ENCODE measurements around the gene RSRP1.
"Not testable (repeated sequence)": the region's sequence is repeated elsewhere in the genome, so short reads cannot be mapped to it uniquely, and the experiment has no call there.

Gene RSRP1

DNA sequence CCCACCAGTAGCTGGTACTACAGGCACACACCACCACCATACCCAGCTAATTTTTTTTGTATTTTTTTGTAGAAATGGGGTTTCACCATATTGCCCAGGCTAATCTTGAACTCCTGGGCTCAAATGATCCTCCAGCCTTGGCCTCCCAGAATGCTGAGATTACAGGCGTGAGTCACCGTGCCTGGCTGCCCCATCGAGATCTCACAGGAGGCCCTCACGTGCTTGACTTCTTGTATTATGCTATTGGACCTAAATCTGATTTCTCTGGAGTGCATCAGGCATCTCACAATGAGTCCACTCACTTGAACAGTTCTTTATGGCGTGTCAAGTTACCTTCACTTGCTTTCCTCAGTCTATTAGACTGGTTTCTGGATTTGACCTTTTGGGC, 9.3 kb upstream of the RSRP1 start:
- DNase-seq (ENCODE audit: low spot score), result no peak

DNA sequence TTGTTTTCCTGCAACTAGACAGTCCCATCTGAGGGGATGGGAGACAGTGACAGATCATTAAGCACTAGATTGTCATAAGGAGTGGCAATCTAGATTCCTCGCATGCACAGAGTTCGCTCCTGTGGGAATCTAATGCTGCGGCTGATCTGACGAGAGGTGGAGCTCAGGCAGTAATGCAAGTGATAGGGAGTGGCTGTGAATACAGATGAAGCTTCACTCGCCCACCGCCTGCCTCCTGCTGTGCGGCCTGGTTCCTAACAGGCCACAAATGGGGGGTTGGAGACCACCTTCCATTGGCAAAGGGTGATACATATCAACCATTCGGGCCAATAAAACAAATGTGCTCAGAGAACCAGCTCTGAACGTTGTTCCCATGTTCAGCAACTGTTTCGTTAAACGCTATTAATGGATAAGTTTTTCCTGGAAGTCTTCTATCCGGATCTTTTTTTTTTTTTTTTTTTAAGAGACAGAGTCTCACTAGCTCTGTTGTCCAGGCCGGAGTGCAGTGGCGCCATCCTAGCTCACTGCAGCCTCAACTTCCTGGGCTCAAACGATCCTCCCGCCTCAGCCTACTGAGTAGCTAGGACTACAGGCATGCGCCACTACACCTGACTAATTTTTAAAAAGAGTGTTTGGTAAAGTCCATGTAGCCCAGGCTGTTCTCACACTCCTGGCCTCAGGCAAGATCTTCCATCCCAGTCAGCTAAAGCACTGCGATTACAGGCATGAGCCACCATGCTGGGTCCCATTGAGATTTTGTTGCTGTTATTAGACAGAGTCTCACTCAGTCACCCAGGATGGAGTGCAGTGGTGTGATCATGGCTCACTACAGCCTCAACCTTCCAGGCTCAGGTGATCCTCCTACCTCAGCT, 8.7 kb upstream of the RSRP1 start:
- no peak for DNase-seq (ENCODE audit: low spot score)

DNA sequence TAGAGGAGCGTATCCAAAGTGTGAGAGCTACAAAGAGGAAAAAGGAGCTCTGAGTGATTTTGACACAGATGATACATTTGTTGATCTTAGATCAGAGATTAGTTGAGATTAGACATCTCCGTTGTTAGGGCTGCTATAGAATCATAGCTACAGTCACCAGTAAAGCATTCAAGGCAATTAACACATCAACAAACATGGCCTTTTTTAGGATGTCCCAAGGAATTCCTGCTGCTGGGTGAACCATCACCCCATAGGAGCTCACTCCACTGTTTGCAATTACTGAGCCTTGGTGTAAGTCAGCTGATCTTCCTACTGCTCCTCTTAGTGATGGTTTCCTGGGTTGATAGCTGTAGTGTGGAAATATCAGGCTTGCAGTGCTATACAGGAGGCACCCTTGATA, 6.7 kb upstream of the RSRP1 start:
- no peak for DNase-seq (ENCODE audit: low spot score)

DNA sequence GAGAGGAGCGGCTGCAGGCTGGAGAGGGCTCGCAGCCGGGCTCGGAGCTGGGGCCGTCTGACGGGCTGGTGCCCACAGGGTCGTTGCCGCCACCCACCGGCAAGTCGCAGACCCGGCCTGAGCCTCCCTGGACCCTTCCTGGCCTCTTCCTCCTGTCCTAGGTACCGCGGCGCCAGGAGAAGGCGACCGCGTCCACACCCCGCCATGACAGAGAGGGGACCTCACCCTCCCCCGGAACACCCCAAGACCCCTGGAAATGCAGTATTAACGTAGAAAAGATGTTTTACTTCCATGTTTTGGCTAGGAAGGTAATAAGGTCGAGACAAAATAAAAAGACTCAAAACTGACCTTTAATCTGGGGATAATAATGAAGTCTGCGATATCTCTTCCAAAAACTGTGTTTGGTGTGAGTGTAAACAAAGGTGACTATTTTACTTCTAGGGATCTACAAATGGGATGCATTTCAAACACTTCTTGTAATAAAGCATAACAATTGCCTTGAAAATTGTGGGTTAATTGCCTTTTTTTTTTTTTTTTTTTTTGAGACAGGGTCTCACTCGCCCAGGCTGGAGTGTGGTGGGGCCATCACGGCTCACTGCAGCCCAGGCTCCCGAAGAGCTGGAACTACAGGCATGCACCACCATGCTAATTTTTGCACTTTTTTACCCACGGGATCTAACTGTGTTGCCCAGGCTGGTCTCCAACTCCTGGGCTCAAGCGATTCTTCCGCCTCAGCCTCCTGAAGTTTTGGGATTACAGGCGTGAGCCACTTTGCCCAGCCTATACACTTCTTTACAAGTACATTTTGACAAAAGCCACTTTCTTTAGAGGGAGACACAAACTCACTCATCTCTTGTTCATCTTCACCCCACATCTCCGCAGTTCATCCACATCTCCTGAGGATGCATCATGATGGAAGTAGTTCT, 838 bp upstream of the RSRP1 start:
- peak; percentile 91 for DNase-seq (ENCODE audit: low spot score)

GRCh38 chr1:25246600-25247023, 642 bp downstream of the RSRP1 start:
- DNase-seq (ENCODE audit: low spot score), result peak; percentile 10

DNA sequence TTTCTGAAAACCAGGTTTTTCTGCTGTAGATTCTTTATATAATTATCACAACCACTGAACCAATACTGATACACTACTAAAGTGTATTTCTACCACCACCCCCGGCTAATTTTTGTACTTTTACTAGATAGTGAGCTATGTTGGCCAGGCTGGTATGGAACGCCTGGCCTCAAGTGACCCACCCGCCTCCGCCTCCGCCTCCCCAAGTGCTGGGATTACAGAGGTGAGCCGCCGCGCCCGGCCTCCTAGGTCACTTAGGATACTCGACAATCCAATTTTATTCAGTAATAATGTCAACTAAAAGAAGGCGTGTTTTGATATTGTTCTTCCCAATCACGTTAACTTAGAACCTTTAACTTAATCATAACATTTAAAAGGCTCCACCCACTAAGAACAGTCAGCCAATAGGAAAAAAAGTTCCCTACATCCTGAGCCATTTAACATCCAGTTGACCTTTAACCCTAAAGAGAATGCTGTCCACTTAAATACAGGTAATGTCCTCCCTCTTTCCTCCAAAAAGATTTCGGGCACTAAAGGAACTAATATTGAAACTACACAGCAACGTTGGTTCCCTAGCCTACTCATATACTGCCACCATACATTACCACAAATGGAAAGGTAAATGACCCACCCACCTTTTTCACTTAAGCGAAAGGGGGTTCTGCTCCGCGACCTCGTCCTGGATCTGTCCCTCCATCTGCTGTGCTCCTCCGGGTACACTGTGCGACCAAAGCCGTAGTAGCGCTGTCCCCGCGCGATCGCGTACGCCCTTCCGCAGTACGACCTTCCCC, 1.2 kb downstream of the RSRP1 start:
- peak; percentile 22 for DNase-seq (ENCODE audit: low spot score)

GRCh38 chr1:25245393-25245792, 1.9 kb downstream of the RSRP1 start:
- no peak for DNase-seq (ENCODE audit: low spot score)

- DNase-seq (ENCODE audit: low spot score), result no peak
Observed at GRCh38 chr1:25243907-25244306, 3.3 kb downstream of the RSRP1 start.

DNA sequence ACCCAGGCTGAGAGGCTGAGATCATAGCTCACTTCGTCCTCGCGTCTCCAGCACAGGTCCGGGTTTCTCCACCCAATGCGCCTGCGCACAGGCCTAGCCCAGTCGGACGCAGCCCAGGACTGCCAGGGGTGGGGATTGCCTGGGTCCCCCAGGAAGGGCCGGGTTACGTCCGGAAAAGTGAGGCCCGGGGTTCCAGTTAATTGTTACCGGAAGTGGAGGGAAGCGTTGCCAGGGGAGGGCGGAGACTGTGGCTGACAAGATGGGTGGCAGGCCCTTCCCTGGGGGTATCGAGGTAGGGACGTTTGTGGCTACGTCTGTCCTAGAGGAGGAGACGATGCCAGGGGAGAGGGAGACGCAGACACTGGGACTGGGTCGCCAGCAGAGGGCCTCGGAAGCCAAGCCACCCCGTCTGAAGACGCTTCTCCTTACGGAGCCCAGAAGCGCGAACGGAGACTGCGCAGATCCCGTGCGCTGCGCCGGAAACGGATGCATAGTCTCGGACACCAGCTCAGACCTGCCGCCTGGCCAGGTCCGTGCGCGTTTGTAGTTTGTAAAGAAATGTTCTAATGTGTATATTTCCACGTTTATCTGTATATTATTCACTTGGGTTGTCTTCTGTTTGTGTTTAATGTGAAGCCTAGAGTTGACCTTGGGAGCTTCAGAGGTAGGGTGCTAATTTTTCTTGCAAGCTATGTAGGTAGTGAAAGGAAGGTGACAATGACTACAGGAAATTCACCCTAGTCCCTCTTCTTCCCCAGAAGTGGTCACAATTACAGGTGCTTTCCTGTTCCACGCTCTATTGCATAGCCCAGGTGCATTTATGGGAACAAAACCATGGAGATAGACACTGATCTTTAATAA, 7.3 kb downstream of the RSRP1 start:
- peak; percentile 85 for DNase-seq (ENCODE audit: low spot score)

DNA sequence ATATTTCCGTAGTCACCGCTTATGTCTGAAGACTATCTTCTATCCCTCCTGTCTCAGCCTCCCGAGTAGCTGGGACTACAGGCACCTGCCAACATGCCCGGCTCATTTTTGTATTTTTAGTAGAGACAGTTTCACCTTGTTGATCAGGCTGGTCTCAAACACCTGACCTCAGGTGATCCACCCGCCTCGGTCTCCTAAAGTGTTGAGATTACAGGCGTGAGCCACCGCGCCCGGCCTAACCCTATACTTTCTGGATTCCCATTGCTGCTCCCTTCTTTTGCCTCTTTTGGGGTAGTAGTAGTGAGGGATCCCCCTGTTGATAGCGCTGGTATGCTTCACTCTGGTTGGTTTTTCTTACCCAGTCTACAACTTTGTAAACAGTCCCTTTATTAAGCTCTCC, 9.2 kb downstream of the RSRP1 start:
- DNase-seq (ENCODE audit: low spot score), result no peak

GRCh38 chr1:25236261-25236660, 11.0 kb downstream of the RSRP1 start:
- not testable (repeated sequence) for DNase-seq (ENCODE audit: low spot score)

DNA sequence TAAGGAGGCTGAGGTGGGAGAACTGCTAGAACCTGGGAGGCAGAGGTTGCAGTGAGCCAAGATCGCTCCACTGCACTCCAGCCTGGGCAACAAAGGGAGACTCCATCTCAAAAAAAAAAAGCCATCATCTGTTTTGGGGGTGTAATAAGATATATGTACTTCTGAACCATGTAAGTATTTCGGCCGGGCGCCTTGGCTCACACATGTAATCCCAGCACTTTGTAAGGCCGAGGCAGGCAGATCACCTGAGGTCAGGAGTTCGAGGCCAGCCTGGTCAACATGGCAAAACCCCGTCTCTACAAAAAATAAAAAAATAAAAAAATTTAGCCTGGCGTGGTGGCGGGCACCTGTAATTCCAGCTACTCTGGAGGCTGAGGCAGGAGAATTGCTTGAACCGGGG, 11.8 kb downstream of the RSRP1 start:
- not testable (repeated sequence) for DNase-seq (ENCODE audit: low spot score)

GRCh38 chr1:25232866-25233784, 14.1 kb downstream of the RSRP1 start:
- DNase-seq (ENCODE audit: low spot score), result peak; percentile 83

DNA sequence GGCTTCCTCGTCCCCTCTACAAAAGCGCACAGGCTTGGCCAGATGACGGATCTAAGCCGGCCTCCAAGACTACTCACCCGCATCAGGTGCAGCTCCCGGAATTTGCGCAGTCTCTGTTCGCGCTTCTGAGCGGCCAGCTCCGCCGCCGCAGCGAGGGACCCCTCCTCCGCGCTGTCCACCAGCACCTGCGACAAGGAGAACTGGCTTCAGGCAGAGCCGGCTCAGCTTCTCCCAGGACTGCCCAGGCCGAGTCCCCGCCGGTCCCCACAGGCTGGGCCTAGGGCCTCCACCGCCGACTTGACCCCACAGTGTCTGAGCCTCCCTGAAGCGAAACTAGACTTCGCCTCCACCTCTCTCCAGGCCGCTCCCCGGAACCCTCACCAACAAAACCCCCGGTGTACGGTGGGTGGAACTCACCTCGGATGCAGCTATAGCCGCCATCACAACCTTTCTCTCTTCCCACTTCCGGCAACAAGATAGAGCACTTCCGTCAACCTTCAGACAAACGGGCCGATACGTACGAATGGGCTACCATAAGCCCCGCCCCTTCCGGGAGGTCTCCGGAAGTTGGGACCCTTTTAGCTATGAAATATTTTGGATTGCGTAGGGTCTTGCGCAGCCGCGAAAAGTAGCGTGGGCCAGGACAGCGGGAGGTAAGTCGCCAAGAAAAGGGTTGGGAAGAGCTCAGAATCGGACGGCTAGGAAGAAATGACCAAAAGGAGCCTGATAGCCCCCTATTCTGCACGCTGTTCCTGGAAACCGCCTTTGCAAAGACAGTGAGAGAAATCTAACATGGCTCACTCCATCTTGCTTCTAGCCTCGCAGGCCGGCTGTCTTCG, 15.0 kb downstream of the RSRP1 start, which contains the start of gene SYF2:
Gene SYF2, minus strand, starts transcription at position 476 of the 839 bp plus-strand sequence. Its CDS starts 35 bp downstream, at position 441.
- peak; percentile 96 for DNase-seq (ENCODE audit: low spot score)

DNA sequence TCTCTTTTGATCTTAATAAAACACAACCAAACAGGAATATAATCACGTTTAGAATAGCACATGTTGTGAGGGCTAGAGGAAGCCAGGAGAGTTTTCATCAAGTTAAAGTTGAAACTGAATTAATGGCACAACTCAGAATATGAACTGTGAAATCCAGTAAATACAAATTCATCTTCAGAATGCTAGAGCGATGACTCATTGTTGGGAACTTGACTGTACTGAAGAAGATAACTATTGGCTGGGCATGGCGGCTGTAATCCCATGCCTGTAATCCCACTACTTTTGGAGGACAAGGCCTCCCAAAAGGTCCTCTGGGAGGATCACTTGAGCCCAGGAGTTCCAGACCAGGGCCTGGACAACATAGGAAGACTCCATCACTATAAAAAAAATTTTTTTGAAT, 23.8 kb downstream of the RSRP1 start:
- no peak for DNase-seq (ENCODE audit: low spot score)

- DNase-seq (ENCODE audit: low spot score), result no peak
Observed at GRCh38 chr1:25222606-25223005, 24.6 kb downstream of the RSRP1 start.

DNA sequence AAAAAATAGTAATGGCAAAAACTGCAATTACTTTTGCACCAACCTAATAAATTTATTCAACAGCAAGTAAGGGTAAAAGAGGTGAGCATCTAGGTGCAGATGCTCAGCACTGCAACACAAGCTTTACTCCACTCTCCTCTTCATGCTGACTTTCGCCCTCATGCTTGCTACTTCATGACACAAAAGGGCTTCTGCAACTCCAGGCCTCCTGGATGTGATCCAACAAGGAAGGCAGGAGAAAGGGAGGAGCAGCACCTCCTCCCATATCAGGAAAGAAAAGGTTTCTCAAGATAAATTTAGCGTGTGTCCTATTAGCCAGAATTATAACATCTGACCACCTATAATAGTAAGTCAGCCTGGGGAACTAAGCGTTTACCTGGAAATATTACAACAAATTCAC, 26.6 kb downstream of the RSRP1 start:
- DNase-seq (ENCODE audit: low spot score), result no peak

DNA sequence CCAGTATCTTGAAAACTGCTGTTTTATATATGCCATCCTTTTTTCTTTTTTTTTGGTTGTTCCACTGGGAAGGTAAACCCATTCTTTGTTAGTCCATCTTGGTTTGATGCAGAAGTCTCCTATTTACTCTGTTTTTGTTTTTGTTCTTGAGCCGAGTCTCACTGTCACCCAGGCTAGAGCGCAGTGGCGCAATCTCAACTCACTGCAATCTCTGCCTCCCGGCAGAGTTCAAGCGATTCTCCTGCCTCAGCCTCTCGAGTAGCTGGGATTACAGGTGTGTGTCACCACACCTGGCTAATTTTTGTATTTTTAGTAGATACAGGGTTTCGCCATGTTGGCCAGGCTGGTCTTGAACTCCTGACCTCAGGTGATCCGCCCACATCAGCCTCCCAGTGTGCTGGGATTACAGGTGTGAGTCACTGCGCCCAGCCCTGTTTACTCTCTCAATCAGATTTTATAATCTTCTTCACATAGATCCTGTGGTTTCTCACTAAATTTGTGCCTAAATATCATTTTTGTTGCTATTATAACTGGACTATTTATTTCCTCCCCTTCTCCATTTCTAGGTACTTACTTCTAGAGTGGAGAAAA, 27.5 kb downstream of the RSRP1 start:
- DNase-seq (ENCODE audit: low spot score), result no peak

All from iPS-NIHi11 (cell line).